NCI-H2171 treated with DMSO at 0.1 percent for 48 hours (cell line): ENCODE measurements around the gene FOXRED2.
"Not testable (repeated sequence)": the region's sequence is repeated elsewhere in the genome, so short reads cannot be mapped to it uniquely, and the experiment has no call there.

Experiments used
- DNase-seq: peaks from one replicate; lab custom pipeline; 2025; lab: John Stamatoyannopoulos, UW

Gene FOXRED2

DNA sequence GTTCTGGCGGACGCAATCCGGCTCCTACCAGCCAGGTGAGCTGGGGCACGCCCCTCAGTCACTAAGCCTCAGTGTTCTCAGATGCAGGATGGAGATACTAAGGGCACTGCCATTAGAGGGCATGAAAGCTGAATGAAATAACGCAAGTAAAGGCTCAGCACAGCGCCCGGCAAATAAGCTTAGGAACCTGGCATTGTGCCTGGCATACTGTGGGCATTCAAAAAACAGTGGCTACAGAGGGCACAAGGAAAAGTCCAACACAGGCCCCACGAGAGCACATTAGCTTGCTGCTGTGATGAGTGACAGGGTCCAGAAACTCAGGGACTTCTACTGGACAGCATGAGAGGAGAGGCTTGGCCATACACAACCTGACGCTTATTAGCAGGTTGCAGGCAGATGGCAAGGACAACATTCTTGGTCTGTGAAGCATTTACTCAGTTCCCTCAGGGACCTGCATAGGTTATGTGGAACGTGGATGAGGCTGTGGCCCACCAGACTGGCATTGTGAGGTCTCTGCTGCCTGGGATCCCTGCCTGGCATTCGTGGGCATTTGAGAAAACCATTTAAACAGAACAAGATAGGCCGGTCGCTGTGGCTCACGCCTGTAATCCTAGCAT is 37.6 kb downstream of the FOXRED2 start:
- DNase-seq: peak; percentile 39

DNA sequence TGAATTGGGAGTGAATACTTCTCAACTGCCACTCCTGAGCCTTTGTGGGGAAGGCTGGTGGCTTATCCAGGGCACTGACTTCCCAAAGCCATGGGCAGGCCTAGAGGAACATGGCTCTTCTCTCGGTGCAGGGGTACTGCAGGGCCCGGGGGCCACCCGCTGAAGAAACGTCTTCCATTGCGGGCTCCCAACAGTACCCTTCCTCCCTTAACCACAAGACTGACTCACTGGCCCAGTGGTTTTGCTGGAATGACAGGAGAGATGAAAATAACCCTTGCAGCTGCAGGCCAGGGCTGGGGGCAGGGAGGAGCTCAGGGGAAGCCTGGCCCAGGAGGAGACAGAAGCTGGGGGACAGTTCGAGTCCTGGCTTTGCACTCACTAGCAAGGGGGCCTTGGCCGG is 38.9 kb downstream of the FOXRED2 start:
- DNase-seq: no peak

DNA sequence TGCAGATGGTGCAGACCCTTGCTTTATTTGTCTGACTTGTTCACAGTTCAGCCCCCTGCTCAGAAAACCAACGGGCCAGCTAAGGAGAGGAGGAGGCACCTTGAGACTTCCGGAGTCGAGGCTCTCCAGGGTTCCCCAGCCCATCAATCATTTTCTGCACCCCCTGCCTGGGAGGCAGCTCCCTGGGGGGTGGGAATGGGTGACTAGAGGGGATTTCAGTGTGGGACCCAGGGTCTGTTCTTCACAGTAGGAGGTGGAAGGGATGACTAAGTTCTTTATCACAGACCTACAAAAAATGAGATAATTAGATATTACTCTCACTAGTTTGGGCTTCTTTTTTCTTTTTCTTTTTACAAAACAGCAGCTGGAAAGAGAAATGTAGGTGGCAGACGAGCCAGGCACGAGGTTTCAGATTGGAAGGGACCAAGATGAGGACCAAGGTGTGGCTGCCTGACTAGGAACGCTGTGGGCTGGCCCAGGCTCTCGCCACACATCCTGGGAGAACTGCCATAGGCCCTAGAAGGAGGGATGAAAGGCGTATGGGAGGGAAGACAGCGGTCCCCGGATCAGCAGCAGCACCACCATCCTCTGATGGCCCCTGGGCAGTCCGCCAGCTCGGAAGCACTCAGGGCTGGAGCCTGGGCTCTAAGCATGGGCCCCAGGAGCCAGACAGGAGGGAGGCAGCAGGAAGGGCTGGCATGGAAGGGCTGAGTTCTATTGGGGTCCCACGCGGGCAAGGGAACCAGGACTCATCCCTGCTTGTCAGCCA is 39.6 kb downstream of the FOXRED2 start:
- no peak for DNase-seq

DNA sequence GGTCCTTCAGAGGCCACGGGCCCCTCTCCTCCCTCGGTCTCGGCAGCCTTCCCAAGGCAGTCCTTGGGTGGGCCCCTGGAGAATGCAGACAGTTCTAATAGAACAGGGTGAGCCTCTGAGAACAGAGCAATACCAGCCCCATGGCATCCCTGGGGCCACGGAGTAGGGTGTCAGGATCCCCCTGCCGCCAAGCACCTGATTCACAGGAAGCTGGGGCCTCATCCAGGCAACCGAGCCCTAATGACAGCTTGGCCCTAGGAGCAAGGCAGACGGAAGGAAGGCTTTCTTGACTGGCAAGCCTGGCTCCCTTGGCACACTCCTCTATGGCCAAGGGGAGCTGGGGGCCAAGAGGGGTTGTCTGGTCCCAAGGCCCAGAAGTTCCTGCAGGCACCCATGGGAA is 40.6 kb downstream of the FOXRED2 start:
- no peak for DNase-seq

DNA sequence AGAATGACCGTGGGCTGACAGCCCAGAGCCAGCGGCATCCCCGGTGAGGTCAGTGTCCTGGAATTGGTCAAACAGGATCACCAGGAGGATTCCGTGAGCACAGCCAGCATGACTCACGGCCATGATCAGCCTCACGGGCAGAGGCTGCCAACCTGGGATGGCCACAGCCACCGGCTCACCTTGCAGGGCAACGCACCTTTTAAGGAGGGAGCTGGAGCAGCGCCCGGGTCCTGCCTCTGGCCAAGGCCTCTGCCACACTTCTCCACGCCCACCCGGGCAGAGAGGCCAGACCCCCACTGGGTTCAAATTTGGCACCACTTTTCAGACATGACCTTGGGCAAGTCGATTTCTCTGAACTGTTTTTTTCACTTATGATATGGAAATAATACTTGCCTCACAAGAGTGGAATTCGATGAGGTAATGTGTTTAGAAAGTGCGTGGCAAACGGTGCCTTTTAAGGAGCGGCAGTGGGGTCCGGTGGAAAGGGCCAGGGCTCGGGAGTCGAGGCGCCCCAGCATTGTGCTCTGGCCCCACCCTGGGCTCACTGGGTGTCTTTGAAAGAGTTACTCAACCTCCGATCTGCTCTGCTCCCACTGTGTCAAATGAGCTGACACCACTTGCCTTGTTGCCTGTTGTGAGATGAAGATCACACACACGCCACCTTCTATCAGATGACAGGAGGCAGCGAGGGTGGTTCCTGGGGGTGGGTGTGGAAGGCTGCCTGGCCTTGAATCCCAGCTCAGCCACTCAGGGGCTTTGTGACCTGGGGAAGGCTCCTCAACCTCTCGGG is 41.4 kb downstream of the FOXRED2 start:
- no peak for DNase-seq

DNA sequence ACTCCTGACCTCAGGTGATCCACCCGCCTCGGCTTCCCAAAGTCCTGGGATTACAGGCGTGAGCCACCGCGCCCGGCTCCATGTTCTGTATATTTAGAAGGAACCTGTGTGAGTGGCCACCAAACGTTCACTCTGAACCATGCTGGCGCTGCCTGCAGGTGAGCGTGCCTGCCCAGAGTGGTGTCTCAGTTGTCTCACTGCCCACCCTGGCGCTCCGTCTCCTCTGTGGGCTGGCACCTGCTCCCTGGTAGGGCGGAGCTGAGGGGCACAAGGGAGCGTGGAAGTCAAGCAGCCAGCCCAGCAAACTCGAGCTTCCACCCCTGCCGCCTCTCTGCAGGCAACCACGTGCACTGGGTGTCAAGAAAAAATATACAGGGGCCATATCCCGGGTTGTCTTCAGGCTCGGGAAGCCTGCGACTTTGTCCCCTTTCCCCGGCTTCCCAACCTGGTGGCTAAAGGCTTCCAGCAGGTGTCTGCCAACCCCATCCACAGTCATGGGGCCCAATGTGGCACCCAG is 42.1 kb downstream of the FOXRED2 start:
- DNase-seq: no peak

DNA sequence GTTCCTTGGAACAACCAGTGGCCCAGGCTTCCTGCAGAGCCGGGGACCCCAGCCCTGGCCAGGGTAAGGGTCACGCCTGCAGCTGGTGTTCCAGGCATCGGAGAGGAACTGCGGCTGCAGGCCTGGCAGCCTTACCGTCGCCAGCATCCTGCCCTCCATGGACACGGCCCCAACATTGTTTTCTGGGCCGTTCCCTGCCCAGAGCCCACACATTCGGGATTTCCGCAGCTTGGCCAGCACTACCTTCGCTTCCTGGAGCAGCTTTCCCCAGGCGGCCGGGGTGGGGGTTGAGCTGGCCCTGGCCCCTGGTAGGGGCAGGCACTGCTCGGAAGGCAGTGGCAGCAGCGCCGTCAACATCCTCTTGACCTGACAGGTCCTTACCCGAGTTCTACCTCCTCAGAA is 43.1 kb downstream of the FOXRED2 start:
- no peak for DNase-seq

DNA sequence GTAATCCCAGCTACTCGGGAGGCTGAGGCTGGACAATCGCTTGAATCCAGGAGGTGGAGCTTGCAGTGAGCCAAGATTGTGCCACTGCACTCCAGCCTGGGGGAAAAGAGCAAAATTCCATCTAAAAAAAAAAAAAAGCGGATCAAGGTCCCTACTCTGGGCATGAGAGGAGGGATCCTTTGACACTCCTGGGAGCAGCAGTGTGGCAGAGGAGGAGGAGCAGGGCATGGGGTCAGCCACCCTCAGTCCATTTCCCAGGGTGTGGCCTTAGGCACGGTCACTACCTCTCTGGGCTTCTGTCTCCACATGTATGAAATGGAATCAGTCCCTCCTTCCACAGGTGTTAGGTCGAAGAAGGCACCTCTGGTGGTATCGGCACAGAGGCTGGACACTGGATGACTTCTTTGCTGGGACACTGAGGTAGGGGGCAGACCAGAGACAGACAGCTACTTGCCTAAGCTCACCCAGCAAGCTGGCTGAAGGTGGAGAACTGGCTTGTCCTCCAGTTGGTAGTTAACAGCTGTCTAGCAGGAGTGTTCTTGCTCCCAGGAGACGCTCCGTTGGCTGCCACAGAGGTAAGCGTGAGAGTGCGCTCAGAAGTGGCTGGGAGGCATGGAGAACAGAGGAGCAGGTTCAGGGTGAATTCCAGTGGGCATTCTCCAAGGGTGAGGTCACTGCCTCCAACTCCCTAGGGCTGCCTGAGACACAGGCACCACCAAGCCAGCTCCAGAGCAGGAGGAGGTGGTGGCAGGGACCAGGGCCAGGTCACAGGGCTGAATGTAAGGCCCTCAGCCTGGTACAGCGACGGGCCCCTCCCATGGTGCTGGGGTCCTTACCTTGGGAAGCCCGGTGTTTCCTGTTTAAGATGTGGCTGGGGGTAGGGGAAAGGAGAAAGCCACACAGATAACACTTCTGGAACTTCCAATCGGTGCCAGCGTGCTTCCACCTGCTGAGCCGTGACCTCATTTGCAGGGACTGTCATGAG is 44.9 kb downstream of the FOXRED2 start:
- peak; percentile 99 for DNase-seq

DNA sequence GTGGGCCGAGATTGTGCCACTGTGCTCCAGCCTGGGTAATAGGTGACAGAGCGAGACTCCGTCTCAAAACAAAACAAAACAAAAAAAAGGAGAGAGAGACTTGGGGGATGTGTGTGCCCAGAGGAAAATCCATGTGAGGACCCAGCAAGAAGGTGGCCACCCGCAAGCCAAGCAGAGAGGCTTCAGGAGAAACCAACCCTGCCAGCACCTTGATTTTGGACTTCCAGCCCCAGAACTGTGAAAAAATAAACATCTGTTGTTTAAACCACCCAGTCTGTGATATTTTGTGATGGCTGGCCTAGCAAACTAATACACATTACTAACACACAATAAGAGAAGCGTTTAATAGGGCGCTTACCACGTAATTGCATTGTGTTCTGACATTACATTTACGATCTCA is 46.6 kb downstream of the FOXRED2 start:
- no peak for DNase-seq

DNA sequence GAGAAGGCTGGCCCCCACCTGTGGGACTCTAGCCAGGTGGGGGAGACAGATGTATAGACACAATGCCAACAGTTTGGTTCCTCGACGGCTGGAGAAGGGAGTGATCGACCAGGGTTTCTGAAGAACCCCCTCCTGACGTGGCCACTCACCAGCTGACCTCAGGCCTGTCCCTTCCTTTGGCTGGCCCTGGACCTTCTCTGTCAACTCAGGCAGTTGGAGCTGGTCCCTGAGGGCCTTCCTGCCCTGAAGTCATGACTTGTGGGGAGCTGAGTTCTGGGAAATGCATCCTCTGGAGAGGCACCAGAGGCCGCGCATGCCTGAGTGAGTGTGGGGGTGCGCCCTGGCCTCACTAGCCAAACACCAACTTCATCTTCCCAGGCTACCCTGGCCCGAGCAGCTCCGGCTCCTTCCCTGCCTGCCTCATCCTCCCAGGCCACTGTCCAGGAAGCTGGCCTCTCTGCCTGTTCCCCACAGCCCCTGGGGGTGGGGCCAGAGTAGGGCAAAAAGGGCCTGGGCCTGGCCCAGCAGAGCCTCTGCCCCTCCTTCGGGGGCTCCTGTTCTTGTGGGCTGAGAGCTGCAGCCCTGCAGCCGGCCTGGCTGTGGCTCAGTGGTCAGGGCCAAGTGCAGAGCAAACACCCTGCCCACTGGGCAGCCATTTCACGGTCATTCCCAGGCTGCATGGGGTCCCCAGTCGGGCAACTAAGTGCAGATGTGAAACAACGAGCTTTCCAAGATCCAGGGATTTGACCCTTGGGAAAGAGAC is 49.0 kb downstream of the FOXRED2 start:
- no peak for DNase-seq

DNA sequence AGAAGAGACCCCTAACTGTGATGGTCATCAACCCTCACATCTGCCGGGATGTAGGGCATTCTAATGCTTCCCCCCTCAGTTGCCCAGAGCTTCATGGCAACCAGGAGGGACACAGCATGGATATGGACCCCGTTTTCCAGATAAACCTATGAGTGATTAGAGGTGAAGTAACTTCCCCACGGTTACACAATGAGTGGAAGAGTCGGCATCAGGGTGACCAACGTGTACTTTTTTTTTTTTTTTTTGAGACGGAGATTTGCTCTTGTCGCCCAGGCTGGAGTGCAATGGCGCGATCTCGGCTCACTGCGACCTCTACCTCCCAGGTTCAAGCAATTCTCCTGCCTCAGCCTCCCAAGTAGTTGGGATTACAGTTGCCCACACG is 50.4 kb downstream of the FOXRED2 start:
- DNase-seq: no peak

DNA sequence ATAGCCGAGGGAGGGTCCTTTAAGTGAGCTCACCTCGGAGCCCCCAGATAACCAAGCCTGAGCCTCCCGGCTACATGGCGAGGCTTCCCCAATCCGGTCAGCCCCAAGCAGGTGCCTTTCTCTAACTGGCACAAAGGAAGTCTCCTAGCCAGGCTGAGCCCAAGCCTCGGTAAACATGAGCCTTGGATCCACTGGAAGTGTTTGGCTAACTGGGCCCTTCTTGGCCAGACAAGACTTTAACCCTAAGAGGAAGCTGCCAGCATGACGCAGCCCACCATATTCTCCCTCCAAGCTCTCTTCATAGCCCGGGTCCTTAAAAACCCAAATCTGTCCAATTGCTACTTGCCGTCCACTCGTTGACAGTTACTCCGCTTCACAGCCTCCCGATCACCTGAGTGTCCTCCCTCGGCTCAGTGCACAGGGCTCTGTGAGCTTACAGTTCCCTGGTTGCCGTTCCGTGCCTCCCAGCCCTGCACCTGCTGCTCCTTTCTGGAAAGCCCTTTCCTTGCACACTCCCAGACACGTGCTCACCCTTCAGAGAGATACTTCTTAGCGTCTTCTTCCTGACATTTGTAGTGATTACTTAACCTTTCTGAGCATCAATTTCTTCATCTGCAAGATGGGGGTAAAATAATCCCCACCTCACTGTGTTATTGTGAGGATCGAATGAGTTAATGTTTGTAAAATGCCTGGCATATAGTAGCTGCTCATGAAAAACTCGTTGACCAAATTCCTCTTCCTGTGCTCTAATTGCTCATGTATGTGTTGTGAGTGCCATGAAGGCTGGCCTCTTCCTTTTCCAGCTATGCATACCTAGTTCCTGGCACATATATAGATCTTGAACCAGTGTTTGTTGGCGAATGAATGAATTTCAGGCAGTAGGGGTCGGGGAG is 51.0 kb downstream of the FOXRED2 start:
- peak; percentile 42 for DNase-seq

DNA sequence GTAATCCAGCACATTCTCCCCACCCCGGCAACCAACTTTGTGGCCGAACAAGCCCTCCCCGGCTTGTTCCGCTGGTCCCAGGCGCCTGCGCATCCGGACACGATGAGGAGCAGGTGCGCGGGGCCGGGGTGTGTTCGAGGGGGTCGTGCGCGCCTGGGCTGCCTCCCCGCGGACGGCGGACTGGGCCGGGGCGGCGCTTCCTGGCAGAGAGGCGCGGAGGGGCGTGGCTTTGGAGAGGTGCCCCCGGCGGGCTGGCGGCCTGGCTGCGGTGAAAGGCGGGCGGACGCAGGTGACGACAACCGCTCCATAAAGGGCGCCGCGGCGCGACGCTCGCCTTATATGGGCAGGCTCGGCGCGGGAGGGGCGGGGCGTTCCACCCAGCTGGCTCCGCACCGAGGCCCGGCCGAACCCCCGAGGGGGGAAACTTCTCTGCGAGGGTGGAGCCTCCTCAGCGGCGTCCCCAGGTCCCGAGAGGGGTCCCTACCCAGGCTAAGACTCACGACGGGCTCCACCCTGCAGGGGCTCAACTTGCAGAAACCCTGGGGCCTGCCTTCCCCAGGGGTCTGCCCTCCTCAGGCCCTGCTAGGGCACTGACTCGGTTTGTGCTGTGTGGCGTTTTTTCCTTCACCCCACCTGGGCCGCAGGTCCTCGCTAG is 51.8 kb downstream of the FOXRED2 start:
- DNase-seq: peak; percentile 96

DNA sequence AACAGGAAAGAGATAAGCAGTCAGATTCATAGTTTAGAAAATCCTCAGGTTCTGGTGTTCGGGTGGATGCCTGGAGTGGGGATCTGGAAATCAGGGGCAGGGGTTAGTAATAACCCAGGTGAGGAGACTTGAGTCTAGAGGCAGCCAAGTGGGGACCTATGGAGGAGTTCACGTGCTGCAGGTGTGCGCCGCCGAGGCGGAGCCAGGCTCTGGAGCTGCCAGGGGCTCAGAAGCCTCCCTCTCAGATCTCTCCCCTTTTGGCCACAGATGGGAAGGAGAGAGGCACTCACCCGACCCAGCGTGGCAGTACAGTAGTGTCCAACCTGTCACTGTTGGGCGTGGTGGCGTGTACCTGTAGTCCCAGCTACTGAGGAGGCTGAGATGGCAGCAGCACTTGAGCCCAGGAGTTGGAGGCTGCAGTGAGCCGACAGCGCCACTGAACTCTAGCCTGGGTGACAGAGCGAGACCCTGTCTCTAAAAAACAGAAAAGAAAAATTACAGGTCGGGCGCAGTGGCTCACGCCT is 52.9 kb downstream of the FOXRED2 start:
- no peak for DNase-seq

DNA sequence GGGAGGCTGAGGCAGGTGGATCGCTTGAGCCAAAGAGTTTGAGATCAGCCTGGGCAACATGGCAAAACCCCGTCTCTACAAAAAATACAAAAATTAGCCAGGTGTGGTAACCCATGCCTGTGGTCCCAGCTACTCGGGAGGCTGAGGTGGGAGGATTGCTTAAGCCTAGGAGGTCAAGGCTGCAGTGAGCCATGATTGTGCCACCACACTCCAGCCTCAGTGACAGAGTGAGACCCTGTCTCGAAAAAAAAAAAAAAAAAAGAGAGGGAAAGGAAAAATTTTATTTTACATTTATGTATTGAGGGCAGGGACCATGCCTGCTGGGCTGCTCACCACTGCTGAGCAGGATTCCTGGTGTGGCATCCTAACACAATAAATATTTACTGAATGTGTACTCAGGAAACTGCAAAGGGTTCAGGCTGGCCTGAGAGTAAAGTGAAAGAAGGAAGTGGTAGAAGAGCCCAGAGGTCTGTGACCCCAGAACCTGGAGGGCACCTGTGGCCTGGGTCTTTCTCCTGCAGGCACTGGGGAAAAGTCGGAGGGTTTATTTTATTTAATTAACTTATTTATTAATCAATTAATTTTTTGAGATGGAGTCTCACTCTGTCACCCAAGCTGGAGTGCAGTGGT is 53.7 kb downstream of the FOXRED2 start:
- not testable (repeated sequence) for DNase-seq

DNA sequence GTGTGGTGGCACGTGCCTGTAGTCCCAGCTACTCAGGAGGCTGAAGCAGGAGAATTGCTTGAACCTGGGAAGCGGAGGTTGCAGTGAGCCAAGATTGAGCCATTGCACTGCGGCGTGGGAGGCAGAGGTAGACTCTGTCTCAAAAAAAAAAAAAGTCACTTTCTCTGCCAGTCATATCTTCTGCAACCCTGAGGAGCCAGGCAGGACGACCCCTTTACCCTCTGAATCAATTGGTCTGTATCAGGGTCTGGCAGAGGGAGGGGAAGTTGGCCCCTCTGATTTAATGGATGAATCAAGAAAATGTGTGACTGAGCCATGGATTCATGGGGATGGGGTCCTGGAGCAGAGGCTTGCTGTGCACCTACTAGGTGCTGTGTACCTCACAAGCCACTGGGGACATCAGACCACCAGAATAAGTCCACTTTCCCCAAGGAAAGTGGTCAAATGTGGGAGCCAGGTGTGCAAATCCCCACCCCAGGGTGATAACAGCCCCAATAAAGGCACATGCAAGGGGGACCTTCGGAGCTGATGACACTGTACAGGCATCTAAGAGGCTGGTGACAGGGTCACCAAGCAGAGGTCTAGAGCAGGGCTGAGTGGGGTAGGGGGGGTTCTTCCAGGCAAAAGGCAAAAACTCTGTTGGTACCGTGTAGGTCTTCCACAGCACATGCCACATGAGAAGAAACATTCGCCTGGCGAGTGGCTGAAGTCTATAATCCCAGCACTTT is 54.4 kb downstream of the FOXRED2 start:
- DNase-seq: no peak

DNA sequence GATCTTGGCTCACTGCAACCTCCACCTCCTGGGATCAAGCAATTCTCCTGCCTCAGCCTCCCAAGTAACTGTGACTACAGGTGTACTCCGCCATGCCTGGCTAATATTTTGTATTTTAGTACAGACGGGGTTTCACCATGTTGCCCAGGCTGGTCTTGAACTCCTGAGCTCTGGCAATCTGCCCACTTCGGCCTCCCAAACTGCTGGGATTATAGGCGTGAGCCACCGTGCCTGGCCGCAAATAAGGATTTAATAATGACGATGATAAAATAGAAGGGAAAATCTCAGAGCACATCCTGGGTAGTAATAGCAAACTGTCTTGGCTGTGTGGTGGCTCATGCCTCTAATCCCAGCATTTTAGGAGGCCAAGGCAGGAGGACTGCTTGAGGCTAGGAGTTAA is 55.9 kb downstream of the FOXRED2 start:
- DNase-seq: not testable (repeated sequence)
